Activated B cell treated with CpG ODN at 0.5 μM for 24 hours (primary cell): Measurements from ENCODE around the gene BTBD16. TPM values are rescaled to one million over a fixed set of nuclear protein-coding genes. Genes with fewer than 3 reads are reported as not detected.

ENCODE experiments used
- ATAC-seq: fragments of 200-7000 bp; cut with Tn5 transposase; one replicate; pipeline ENCODE4 v1.10.0; 2021; ENCODE audit warnings: low read depth, mild to moderate bottlenecking, moderate library complexity
- CTCF ChIA-PET: fragments of 350-600 bp; sonication (Branson Sonifier 250); formaldehyde crosslinking; loops from one replicate; lab custom pipeline; 2021; ENCODE audit warnings: antibody characterized with exemption; lab: Charles Lee
- POLR2A ChIA-PET: fragments of 350-600 bp; sonication (Branson Sonifier 250); formaldehyde crosslinking; loops from one replicate; lab custom pipeline; 2021; ENCODE audit warnings: antibody characterized with exemption; lab: Charles Lee
- DNase-seq: peaks from one replicate; pipeline ENCODE4 v3.0.0; 2022
- H3K27ac Mint-ChIP-seq: one replicate; pipeline ENCODE4 v1.8.0; 2020; ENCODE audit warnings: mixed read lengths
- H3K27me3 Mint-ChIP-seq: one replicate; pipeline ENCODE4 v1.8.0; 2021; ENCODE audit warnings: mixed read lengths
- H3K36me3 Mint-ChIP-seq: one replicate; pipeline ENCODE4 v1.8.0; 2021; ENCODE audit warnings: low read depth, mixed read lengths
- H3K4me1 Mint-ChIP-seq: one replicate; pipeline ENCODE4 v1.8.0; 2021; ENCODE audit warnings: mixed read lengths
- H3K4me3 Mint-ChIP-seq: one replicate; pipeline ENCODE4 v1.8.0; 2020; ENCODE audit warnings: mild to moderate bottlenecking, mixed read lengths
- H3K9me3 Mint-ChIP-seq: one replicate; pipeline ENCODE4 v1.8.0; 2020; ENCODE audit warnings: mixed read lengths
- CTCF ChIP-seq: fragments of 200-600 bp; IDR thresholded peaks from one replicate; pipeline ENCODE4 v1.8.0; 2022; ENCODE audit warnings: antibody characterized with exemption, mild to moderate bottlenecking
- intact Hi-C: fragments of 100-400 bp; cut with micrococcal nuclease; formaldehyde crosslinking; loops from one replicate; pipeline ENCODE4 v1.15.1; 2024
- total RNA-seq: library from RNA; stranded (reverse); gene quantifications from 2 replicates; pipeline ENCODE4 v1.2.3, GENCODE V29; 2022

The BTBD16 gene
- total RNA-seq, 1 donor from 2014 or later: not detected

DNA sequence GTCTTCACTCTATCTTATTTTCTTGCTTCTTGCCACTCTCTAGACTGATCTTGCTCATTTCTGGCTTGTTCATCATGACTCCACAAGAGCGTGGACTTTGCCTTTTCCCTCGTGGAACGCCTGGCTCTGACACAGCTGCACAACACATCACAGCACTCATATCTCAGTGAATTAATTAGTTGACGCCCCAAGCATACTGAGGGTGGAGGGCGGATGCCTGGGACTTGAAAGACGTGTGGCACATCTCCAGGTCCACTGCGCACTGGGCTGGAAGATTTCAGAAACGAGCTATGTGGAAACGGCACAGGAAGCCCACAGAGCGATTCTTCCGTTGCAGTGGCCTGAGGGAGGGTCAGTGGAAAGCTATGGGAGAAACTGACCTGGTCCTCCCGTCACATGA, 79.8 kb downstream of the BTBD16 start:
- no peaks in the 10 kb centered on the region for H3K9me3 Mint-ChIP-seq
- H3K4me1 Mint-ChIP-seq: peaks cover 11% of the 10 kb centered on the region
- intact Hi-C loops: no loop called here
- CTCF ChIA-PET: no interaction called here
- DNase-seq (no peak), ATAC-seq (no peak)
- no peak for TF ChIP-seq CTCF
- H3K27me3 Mint-ChIP-seq: peaks cover 33% of the 10 kb centered on the region
- no peak overlapping the region for H3K4me3 Mint-ChIP-seq
- H3K36me3 Mint-ChIP-seq: no peaks in the 10 kb centered on the region
- POLR2A ChIA-PET: no interaction called here
- H3K27ac Mint-ChIP-seq: no peak overlapping the region

DNA sequence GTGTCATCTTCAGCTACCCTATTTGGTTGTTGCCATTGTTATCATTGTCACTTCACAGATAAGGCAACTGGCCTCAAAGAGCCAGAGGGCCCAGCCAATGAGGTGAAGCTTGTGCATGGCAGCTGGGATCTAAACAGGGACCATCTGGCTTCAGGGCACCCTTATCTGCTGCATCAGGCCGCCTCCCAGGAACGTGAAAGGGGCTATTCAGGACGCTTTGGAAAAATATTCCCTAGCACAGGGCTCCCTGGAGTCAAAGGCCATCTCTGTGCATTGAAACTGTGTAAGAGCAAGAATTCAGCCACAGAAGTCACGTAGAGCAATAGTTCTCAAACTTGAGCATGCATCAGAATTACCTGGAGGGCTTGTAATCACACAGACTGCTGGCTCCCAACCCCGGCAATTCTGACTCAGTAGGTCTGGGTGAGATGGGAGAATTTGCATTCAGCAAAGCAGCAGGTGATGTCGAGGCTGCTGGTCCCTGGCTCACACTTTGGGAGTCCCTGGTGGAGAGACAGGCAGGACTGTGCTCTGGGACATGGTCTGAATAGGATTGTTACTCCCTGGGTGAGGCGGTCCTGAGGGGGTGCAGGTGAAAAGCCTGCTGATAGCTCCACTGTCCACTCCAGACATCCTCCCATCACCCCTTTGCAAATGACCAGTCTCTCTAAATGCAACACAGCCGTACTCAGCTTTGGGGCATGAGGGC, 81.9 kb downstream of the BTBD16 start:
- Mint-ChIP-seq H3K9me3 (no peaks in the 10 kb centered on the region), H3K4me1 (peaks cover 11% of the 10 kb centered on the region), H3K27ac (no peak overlapping the region), H3K27me3 (peaks cover 38% of the 10 kb centered on the region), H3K36me3 (no peaks in the 10 kb centered on the region), H3K4me3 (no peak overlapping the region)
- no peak for TF ChIP-seq CTCF
- DNase-seq: no peak
- POLR2A ChIA-PET: no interaction called here
- CTCF ChIA-PET: interaction anchor here (0.7 kb wide), 1 partner anchor 414 kb away, joined by 3 read pairs; no protein-coding TSS in a partner anchor
- intact Hi-C loops: no loop called here
- no peak for ATAC-seq

- ChIA-PET CTCF (no interaction called here), POLR2A (no interaction called here)
- intact Hi-C loops: no loop called here
- Mint-ChIP-seq H3K4me1 (no peaks in the 10 kb centered on the region), H3K36me3 (no peaks in the 10 kb centered on the region), H3K9me3 (peaks cover 9% of the 10 kb centered on the region), H3K4me3 (no peak overlapping the region), H3K27ac (no peak overlapping the region), H3K27me3 (peaks cover 46% of the 10 kb centered on the region)
- no peak for TF ChIP-seq CTCF
- DNase-seq (no peak), ATAC-seq (no peak)
These were observed 83.3 kb downstream of the BTBD16 start for GRCh38 chr10:122354383-122354782.

DNA sequence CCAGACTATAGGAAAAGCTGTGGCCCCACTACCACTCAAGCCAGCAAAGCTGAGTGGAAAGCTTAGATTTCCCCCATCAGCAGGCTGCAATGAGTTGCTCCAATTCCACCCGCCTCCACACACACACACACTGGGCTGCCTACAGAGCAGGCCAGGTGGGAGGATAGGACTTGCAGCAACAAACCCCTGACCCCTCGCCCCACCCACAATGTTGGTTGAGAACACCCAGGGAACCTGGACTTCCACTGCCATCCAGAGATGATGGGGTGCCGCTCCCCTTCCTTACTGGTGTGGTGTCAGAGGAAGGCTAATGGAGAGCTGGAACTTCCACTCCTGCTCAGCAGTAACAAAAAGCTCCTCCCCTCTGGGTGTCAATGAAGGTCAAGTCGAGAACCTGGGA, 86.6 kb downstream of the BTBD16 start:
- CTCF ChIA-PET: no interaction called here
- no peak for ATAC-seq
- Mint-ChIP-seq H3K9me3 (peaks cover 9% of the 10 kb centered on the region), H3K27me3 (peaks cover 30% of the 10 kb centered on the region), H3K4me3 (no peak overlapping the region), H3K27ac (no peak overlapping the region), H3K4me1 (no peaks in the 10 kb centered on the region), H3K36me3 (no peaks in the 10 kb centered on the region)
- no peak for TF ChIP-seq CTCF
- intact Hi-C loops: no loop called here
- no peak for DNase-seq
- POLR2A ChIA-PET: no interaction called here

DNA sequence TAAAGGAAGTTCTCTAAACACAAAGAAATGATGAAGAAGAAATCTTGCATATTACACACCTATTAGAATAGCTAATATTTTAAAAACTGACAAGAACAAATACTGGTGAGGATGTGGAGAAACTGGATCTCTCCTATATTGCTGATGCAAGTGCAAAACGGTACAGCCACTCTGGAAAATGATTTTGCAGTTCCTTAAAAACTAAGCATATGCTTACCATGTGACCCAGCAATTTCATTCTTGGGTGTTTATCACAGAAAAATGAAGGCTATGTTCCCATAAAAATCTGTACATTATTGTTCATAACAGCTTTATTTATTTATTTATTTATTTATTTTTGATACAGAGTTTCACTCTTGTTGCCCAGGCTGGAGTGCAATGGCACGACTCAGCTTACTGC, 88.5 kb downstream of the BTBD16 start:
- H3K36me3 Mint-ChIP-seq: no peaks in the 10 kb centered on the region
- no peaks in the 10 kb centered on the region for H3K4me1 Mint-ChIP-seq
- no peak overlapping the region for H3K27ac Mint-ChIP-seq
- H3K27me3 Mint-ChIP-seq: peaks cover 18% of the 10 kb centered on the region
- no peak for TF ChIP-seq CTCF
- intact Hi-C loops: no loop called here
- ATAC-seq (no peak), DNase-seq (no peak)
- H3K9me3 Mint-ChIP-seq: peaks cover 9% of the 10 kb centered on the region
- POLR2A ChIA-PET: no interaction called here
- CTCF ChIA-PET: interaction anchor here (1.4 kb wide), 1 partner anchor 75 kb away, joined by 3 read pairs; no protein-coding TSS in a partner anchor
- H3K4me3 Mint-ChIP-seq: no peak overlapping the region
